Keratinocyte (primary cell): ENCODE results near the gene ZNF333. TPM values are rescaled to one million over a fixed set of nuclear protein-coding genes. Genes with fewer than 3 reads are reported as not detected.

Experiments used
- DNase-seq: peaks from one replicate; pipeline ENCODE4 v3.0.0-alpha.2; 2011; ENCODE audit warnings: low read depth, missing footprints, low spot score
- FAIRE-seq: peaks from 2 replicates; lab custom pipeline; 2011; peaks lifted over from hg19 to GRCh38; lab: Jason Lieb, UNC
- H2AFZ ChIP-seq: 2 replicates; pipeline ENCODE4 v1.6.0; 2012; ENCODE audit warnings: low read length, control low read depth, inconsistent platforms; ENCODE audit not compliant: control insufficient read depth
- H3K27ac ChIP-seq: 2 replicates; pipeline ENCODE4 v1.5.1; 2011; ENCODE audit warnings: low read length; ENCODE audit not compliant: control insufficient read depth, insufficient read depth
- H3K27me3 ChIP-seq: 3 replicates; pipeline ENCODE4 v1.6.0; 2011; ENCODE audit warnings: low read length; ENCODE audit not compliant: control insufficient read depth, insufficient read depth; ENCODE audit errors: extremely low read depth
- H3K36me3 ChIP-seq, 2 experiments: 2 replicates in 1 of 2; 3 replicates in 1 of 2; pipeline ENCODE4 v1.5.1; 2011; ENCODE audit warnings: low read length in 2 of 2, mild to moderate bottlenecking in 1 of 2; ENCODE audit not compliant: control insufficient read depth in 2 of 2, insufficient read depth in 2 of 2; ENCODE audit errors: extremely low read depth in 1 of 2
- H3K4me1 ChIP-seq: 3 replicates; pipeline ENCODE4 v1.5.1; 2011; ENCODE audit warnings: low read length; ENCODE audit not compliant: control insufficient read depth, insufficient read depth; ENCODE audit errors: extremely low read depth
- H3K4me2 ChIP-seq: 3 replicates; pipeline ENCODE4 v1.6.0; 2011; ENCODE audit warnings: low read depth, low read length; ENCODE audit not compliant: control insufficient read depth, insufficient read depth; ENCODE audit errors: extremely low read depth
- H3K4me3 ChIP-seq, 3 experiments: fragments of 200-600 bp in 1 of 3; sonication (generic) in 1 of 3; 2 replicates in 2 of 3; 3 replicates in 1 of 3; pipeline ENCODE4 v1.5.1; 2011 to 2016; ENCODE audit warnings: low read length in 3 of 3, mild to moderate bottlenecking in 3 of 3, control low read depth in 2 of 3, inconsistent platforms in 1 of 3, low read depth in 1 of 3, mixed read lengths in 1 of 3, mixed run types in 1 of 3, moderate library complexity in 1 of 3; ENCODE audit not compliant: control insufficient read depth in 2 of 3, insufficient read depth in 2 of 3; ENCODE audit errors: extremely low read depth in 1 of 3
- H3K79me2 ChIP-seq: 2 replicates; pipeline ENCODE4 v1.6.0; 2012; ENCODE audit warnings: low read length; ENCODE audit not compliant: control insufficient read depth, insufficient read depth
- H3K9ac ChIP-seq: 3 replicates; pipeline ENCODE4 v1.6.0; 2011; ENCODE audit warnings: low read length; ENCODE audit not compliant: control insufficient read depth, insufficient read depth; ENCODE audit errors: extremely low read depth
- H3K9me1 ChIP-seq: 3 replicates; pipeline ENCODE4 v1.6.0; 2011; ENCODE audit warnings: low read length; ENCODE audit not compliant: control insufficient read depth, insufficient read depth; ENCODE audit errors: extremely low read depth
- H3K9me3 ChIP-seq: 2 replicates; pipeline ENCODE4 v1.5.1; 2012; ENCODE audit warnings: low read depth, low read length; ENCODE audit not compliant: control insufficient read depth
- H4K20me1 ChIP-seq: 3 replicates; pipeline ENCODE4 v1.6.0; 2011; ENCODE audit warnings: low read length; ENCODE audit not compliant: control insufficient read depth, insufficient read depth; ENCODE audit errors: extremely low read depth
- CTCF ChIP-seq, 3 experiments: IDR thresholded peaks in 1 of 3; conservative IDR thresholded peaks in 1 of 3; optimal IDR thresholded peaks in 1 of 3; 2 replicates in 2 of 3; 3 replicates in 1 of 3; pipeline versions ENCODE3 to v1.5.1; 2011; ENCODE audit warnings: low read length in 3 of 3, mild to moderate bottlenecking in 3 of 3, moderate library complexity in 2 of 3, control low read depth in 1 of 3, inconsistent platforms in 1 of 3; ENCODE audit not compliant: insufficient read depth in 2 of 3; ENCODE audit errors: extremely low read depth in 1 of 3
- EZH2 ChIP-seq: IDR thresholded peaks from one replicate; pipeline ENCODE4 v1.6.1; 2012; ENCODE audit warnings: inconsistent platforms, mild to moderate bottlenecking, low read length, moderate library complexity
- dilution Hi-C: fragments of 300-500 bp; cut with MboI; formaldehyde crosslinking; loops from one replicate; pipeline ENCODE4 v1.7.0; 2020; ENCODE audit warnings: low sequenced_read_pairs; ENCODE audit not compliant: extremely low pct_ligation_motif_present
- polyA plus RNA-seq, 5 experiments: library from polyadenylated mRNA; depleted of rRNA in 3 of 5; stranded (reverse) in 3 of 5; stranded (forward) in 1 of 5; unstranded in 1 of 5; fragments of >200 nt; gene quantifications; 1 replicate in 1 of 5; 2 replicates in 3 of 5; 3 replicates in 1 of 5; pipeline versions ENCODE4 v1.2.1 to v1.2.3, GENCODE V29; 2011 to 2012; ENCODE audit warnings: missing spikeins in 2 of 5, low read depth in 1 of 5, low replicate concordance in 1 of 5

Gene ZNF333
- polyA plus RNA-seq, 1 donor (not counting 4 experiments of a cell fraction or from before 2014, with no cell fraction given), result 3.6 TPM

GRCh38 chr19:14683439-14683838 lies 6.4 kb upstream of the ZNF333 start:
- no peak for TF ChIP-seq CTCF (optimal IDR thresholded peaks at IDR 0.05 in 1 of 3, IDR thresholded peaks at IDR 0.05 in 1 of 3, conservative IDR thresholded peaks at IDR 0.05 in 1 of 3; ENCODE audit: extremely low read depth in 1 of 3, insufficient read depth in 2 of 3, low read length in 3 of 3)
- no peak for TF ChIP-seq EZH2
- no peak overlapping the region for H3K9ac ChIP-seq
- H3K9me1 ChIP-seq, result no peaks in the 10 kb centered on the region
- H3K27ac ChIP-seq, result no peak overlapping the region
- no peak overlapping the region for H3K4me3 ChIP-seq
- no peaks in the 10 kb centered on the region for H3K79me2 ChIP-seq
- H4K20me1 ChIP-seq, result no peaks in the 10 kb centered on the region
- H3K4me1 ChIP-seq, result no peaks in the 10 kb centered on the region
- no peaks in the 10 kb centered on the region for H3K36me3 ChIP-seq
- no peaks in the 10 kb centered on the region for H3K27me3 ChIP-seq
- dilution Hi-C loops, result no loop called here
- DNase-seq (no peak), FAIRE-seq (no peak)
- H3K4me2 ChIP-seq, result no peak overlapping the region
- no peaks in the 10 kb centered on the region for H3K9me3 ChIP-seq
- no peak overlapping the region for H2AFZ ChIP-seq

- H3K79me2 ChIP-seq, result no peaks in the 10 kb centered on the region
- dilution Hi-C loops, result no loop called here
- peaks cover 2% of the 10 kb centered on the region for H3K4me1 ChIP-seq
- H3K4me2 ChIP-seq, result no peak overlapping the region
- no peaks in the 10 kb centered on the region for H3K36me3 ChIP-seq
- FAIRE-seq (no peak), DNase-seq (no peak)
- no peaks in the 10 kb centered on the region for H3K27me3 ChIP-seq
- H3K9me1 ChIP-seq, result no peaks in the 10 kb centered on the region
- no peak overlapping the region for H3K9ac ChIP-seq
- no peak overlapping the region for H3K27ac ChIP-seq
- no peaks in the 10 kb centered on the region for H3K9me3 ChIP-seq
- no peak overlapping the region for H2AFZ ChIP-seq
- TF ChIP-seq EZH2 (no peak), CTCF (optimal IDR thresholded peaks at IDR 0.05 in 1 of 3, IDR thresholded peaks at IDR 0.05 in 1 of 3, conservative IDR thresholded peaks at IDR 0.05 in 1 of 3; ENCODE audit: extremely low read depth in 1 of 3, insufficient read depth in 2 of 3, low read length in 3 of 3) (peak in 2 of 3 experiments; percentile 13 to 26)
- no peak overlapping the region for H3K4me3 ChIP-seq
- no peaks in the 10 kb centered on the region for H4K20me1 ChIP-seq
These were observed 3.4 kb upstream of the ZNF333 start for GRCh38 chr19:14686411-14686810.
